Measurements from ENCODE around the gene PLPP2.

The PLPP2 gene

DNA sequence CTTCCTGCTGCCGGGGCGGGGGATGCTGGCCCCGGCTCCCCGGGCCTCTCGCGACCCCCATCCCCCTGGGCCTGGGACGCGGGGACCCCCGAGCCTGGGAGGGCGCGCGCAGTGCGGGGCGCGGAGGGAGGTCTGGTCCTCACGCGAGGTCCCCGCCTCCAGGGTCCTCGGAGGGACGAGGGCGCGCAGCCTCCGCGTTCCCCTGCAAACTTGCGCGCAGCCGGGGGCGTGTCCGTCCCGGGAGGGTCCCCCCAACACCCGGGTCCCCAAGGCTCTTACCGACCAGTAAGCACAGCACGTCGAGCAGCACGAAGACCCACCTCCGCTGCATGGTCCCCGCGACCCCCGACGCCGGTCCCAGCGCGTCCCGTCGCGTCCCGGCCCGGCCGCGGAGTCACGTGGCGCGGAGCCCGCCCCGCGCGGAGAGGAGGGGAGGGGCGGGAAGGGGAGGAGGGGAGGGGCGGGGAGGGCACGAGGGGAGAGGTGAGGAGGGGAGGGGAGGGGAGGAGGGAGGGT, at the start of gene PLPP2:
Gene PLPP2, minus strand, starts transcription at position 398 of the 516 bp plus-strand sequence. Its CDS starts 67 bp downstream, at position 331.
- no peak for FAIRE-seq

- FAIRE-seq: no peak
Measured at GRCh38 chr19:340620-341385, 49.6 kb upstream of the PLPP2 start.

GRCh38 chr19:339262-339887, 48.2 kb upstream of the PLPP2 start:
- no peak for FAIRE-seq

DNA sequence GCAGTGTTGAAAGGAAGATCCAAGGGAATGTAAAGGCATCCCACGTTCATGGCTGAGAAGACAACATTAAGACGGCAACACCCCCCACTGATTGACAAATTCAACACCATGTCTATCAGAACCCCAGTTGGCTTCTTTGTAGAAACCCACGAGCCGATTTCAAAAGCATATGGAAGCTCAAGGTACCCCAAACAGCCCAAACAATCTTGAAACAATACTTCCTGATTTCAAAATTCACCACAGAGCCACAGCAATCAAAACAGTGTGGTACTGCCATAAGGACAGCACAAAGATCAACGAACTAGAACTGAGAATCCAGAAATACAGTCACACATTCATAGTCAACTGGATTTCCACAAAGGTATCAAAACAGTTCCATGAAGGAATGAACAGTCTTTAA, 47.2 kb upstream of the PLPP2 start:
- no peak for FAIRE-seq

DNA sequence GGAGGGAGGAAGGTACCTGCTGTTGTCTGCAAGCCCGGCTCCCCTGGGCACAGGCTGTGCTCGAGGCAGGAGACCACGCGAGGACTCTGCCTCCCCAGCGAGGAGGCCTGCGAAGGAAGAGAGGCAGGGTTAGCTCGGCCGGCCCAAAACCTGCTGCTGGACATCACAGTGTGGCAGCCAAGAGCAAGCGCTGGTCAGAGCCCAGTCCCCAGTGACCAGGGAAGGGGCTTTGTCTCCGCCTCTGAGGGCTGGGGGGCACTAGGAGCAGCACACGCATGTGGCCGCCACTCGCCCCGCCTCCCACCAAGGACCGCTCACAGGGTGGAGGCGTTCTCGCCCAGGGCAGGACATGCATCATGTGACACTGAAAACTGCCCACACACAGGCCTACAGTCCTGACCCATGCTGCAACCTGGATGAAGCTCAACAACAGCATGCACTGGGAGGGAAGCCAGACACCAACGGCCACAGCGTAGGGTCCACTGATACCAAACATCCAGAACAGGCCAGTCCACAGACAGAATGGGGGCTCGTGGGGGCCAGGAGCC, 44.9 kb upstream of the PLPP2 start:
- FAIRE-seq: no peak

DNA sequence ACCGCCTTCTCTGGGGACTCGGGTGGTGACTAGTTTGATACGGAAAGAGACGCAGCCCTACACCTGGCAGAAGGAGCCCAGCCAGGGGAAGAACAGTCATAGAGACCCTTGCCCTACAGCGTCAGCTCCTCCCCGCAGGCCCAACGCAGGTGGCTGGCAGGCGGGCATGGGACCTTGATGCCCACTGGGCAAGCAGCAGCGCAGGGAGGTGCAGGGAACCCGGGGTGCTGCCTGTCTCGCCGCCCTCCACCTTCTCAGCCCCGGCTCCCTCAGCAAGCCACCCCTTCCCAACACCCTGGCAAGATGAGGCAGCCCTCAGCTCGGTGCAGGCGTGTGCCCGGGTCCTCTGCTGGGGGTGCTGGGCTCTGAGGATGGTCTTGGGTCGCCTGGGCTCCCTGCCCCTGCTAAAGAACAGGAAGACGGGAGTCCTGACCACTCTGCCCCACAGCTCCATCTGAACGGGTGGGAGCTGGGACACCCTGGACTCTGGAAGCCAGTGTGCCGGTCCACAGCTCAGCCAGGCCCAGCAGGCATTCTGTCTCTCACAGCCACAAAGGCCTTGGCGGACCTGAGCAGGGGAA, 44.4 kb upstream of the PLPP2 start:
- FAIRE-seq: no peak

GRCh38 chr19:335072-335471, 43.9 kb upstream of the PLPP2 start:
- no peak for FAIRE-seq

GRCh38 chr19:334296-335071, 43.3 kb upstream of the PLPP2 start:
- no peak for FAIRE-seq

- FAIRE-seq: no peak
Measured at GRCh38 chr19:330503-330902, 39.3 kb upstream of the PLPP2 start.

GRCh38 chr19:329876-330275, 38.7 kb upstream of the PLPP2 start:
- no peak for FAIRE-seq

- no peak for FAIRE-seq
Measured at GRCh38 chr19:328025-328505, 36.9 kb upstream of the PLPP2 start.

DNA sequence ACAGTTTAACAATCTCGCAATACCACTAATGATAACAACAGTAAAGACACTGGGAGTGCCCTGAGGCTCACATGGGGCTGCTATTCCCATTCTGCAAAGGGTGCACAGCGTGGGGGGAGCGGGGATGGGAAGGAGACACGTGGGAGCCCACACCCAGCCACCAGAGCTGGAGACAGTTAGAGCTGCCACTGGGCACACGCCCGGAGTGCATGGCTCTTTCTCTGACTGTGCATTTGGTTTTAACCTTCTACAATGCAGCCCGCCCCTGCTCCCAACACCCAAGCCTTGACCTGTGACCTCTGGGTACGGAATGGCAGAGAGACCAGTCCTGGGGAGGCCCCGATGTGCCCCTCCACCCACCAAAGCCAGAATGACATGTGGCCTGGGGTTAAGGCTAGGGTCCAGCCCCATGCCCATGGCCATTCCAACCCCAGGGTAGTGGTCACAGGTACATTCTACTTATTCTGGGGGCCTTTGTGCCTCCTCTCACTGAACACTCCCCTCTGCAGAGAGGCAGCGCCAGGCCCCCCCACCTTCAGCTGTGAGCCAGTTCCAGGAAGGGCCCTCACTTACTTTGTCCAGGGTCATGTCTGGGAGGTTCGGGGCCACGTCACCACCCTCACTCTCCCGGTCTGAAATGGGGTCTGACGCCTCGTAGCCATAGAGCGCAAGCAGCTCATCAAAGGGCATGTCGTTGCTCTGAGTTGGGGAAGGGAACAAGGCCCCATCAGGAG, 36.3 kb upstream of the PLPP2 start:
- FAIRE-seq: no peak

- FAIRE-seq: no peak
Measured at GRCh38 chr19:326871-327270, 35.7 kb upstream of the PLPP2 start.

DNA sequence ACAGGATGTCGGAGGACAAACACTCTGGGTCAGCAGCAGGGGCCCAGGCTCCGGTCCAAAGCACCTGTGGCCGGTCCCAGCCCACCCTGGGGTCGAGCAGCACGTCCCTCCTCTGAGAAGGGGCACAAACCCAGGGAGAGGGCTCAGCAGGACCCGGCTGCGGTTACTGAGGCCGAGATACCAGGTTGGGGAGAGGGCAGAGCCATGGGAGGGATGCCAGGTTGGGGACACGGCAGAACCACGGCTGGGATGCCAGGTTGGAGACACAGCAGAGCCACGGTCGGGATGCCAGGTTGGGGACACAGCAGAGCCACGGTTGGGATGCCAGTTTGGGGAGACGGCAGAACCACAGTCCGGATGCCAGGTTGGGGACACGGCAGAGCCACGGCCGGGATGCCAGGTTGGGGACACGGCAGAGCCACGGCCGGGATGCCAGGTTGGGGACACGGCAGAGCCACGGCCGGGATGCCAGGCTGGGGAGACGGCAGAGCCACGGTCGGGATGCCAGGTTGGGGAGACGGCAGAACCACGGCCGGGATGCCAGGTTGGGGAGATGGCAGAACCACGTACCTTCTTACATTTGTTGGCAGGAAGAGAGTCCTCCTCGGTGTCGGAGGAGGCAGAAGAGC, 34.8 kb upstream of the PLPP2 start:
- no peak for FAIRE-seq

DNA sequence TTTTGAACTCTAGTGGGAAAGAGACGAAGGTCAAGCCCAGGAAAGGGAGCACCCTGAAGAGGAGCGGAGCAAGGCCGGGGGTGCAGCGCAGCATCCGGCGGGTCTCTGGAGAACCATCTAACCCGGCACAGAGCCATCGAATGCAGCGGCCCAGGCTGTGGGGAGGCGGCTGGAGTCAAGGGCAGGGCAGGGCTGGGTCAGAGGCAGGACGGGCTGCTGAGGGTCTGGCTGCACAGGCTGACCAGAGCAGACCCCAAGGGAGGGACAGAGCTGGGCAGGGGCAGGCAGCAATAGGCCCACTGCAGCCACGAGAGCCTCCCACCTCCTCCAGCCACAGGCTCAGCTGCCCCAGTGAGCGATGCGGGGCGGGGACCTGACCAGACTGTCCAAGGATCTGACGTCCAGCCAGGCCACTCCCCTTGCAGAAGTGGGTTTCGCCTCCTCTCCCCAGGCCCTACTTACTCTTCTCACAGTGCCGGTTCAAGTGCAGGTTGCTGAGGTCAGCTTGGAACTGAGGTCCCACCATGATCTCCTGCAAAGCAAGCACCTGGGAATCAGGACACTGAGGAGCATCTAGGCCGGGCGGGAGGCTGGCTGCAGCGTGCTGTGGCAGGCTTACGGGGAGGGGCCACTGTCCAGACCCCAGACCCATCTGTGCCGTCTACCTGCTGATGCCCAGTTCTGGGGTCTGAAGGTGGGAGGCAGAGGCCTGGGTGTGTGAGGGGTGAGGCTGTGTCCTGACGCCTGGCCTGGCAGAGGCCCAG, 34.2 kb upstream of the PLPP2 start:
- no peak for FAIRE-seq

GRCh38 chr19:324716-325115, 33.5 kb upstream of the PLPP2 start:
- no peak for FAIRE-seq

DNA sequence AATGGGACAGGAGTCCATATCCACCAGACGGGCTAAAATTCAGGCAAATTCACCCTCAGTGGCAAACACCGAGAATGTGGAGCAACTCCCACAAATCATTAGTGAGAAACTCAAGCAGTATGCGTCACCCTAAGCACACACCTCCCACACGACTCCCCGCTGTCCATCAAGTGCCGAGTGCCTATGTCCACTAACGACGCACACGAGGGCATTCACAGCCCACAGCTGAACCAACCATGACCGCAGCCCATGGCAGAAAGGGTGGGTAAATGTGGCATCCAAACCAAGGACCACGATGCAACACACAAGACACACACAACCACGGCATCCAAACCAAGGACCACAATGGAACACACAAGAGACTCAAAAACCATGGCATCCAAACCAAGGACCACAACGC, 31.4 kb upstream of the PLPP2 start:
- FAIRE-seq: no peak

- no peak for FAIRE-seq
Measured at GRCh38 chr19:318509-318774, 27.2 kb upstream of the PLPP2 start.

DNA sequence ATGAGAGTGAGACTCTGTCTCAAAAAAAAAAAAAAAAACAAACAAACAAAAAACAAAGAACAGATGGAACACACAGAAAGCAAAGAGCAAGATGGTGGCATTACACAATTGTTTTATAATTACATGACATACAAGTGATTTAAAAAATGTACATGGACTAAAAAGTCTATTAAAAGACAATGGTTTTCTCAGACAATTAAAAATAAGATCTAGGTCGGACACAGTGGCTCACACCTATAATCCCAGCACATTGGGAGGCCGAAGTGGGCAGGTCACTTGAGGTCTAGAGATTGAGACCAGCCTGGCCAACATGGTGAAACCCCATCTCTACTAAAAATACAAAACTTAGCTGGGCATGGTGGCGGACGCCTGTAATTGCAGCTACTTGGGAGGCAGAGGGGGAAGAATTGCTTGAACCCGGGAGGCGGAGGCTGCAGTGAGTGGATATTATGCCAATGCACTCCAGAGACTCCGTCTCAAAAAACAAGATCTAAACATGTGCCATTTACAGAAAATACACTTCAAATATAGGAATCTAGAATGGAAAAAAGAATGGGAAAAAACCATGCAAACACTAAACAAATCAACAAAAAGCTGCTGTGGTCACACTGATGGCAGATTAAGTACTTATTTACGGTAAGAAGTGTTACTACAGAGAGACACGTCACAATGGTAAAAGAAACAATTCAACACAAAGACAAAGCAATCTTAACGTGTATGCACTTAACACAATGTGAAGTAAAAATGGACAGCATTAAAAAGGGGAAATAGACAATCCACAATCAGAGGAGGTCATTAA, 26.7 kb upstream of the PLPP2 start:
- FAIRE-seq: no peak

- no peak for FAIRE-seq
Measured at GRCh38 chr19:315811-316210, 24.6 kb upstream of the PLPP2 start.

Measured in A204.1 (cell line).